ENCODE results near the gene KLHL42. TPM values are rescaled to one million over a fixed set of nuclear protein-coding genes. Genes with fewer than 3 reads are reported as not detected.
A peak's percentile ranks its signal among the peaks of the same experiment; 100 is the strongest.

The KLHL42 gene
- total and polyA plus RNA-seq, 2 of the 13 experiments (the other 11 are each of a cell fraction or from before 2014, with no cell fraction given) = 13.5 to 14.0 TPM

- intact Hi-C loops (cut with micrococcal nuclease; ENCODE audit: unreplicated experiment) = no loop called here
- H3K4me3 ChIP-seq (replicated peaks in 1 of 3; ENCODE audit: insufficient read depth in 1 of 3, low read depth in 2 of 3, low read length in 3 of 3) = peak overlapping the region in 1 of 3 experiments; percentile 36; a peak in 2 of 6 replicates
- ChIA-PET POLR2A (no interaction called here), CTCF (ENCODE audit: low intra/inter-chr PET ratio, low total read pairs) (no interaction called here)
- peak; percentile 59 for DNase-seq (ENCODE audit: low spot score)
- H3K4me2 ChIP-seq (ENCODE audit: low read depth, low read length) = peak overlapping the region; percentile 73
- no peaks in the 10 kb centered on the region for H3K36me3 ChIP-seq (replicated peaks in 1 of 2; ENCODE audit: control insufficient read depth in 1 of 2, insufficient read depth in 2 of 2, low read length in 2 of 2)
- H3K79me2 ChIP-seq (ENCODE audit: insufficient read depth, low read length) = no peaks in the 10 kb centered on the region
- H3K27me3 ChIP-seq (ENCODE audit: control insufficient read depth in 1 of 2, insufficient read depth in 2 of 2, low read length in 2 of 2) = peaks cover 0 to 1% of the 10 kb centered on the region in 2 experiments; a peak in 2 of 5 replicates
- H3K9ac ChIP-seq (ENCODE audit: insufficient read depth, low read depth, low read length) = no peak overlapping the region
- no TSS peak for BruUV-seq (replicated peaks)
- FAIRE-seq = peak; percentile 30
- ATAC-seq = peak; percentile 80
- H3K27ac ChIP-seq (ENCODE audit: extremely low read length, insufficient read depth, low read length) = no peak overlapping the region
- no peaks in the 10 kb centered on the region for H4K20me1 ChIP-seq (ENCODE audit: insufficient read depth, low read length)
- H3K9me3 ChIP-seq (ENCODE audit: low read length) = no peaks in the 10 kb centered on the region
- H3K4me1 ChIP-seq (ENCODE audit: insufficient read depth, low read length) = peaks cover 45% of the 10 kb centered on the region
- WGBS (ENCODE audit: low lambda C conversion rate) = 24% methylated on average over 7 of the region's 7 CpGs
- in situ Hi-C loops (cut with HindIII; ENCODE audit: extremely low pct_ligation_motif_present, low pct_unique_long_range_greater_than_20kb) = no loop called here
- H2AFZ ChIP-seq (ENCODE audit: low read length) = peak overlapping the region; percentile 67
- no peak for TF ChIP-seq ZBTB49 (CRISPR knock-in tag; IDR thresholded peaks at IDR 0.05; ENCODE audit: borderline replicate concordance)
- no peak for TF ChIP-seq SRSF4 (IDR thresholded peaks at IDR 0.05; ENCODE audit: low read depth, low read length, poor library complexity, severe bottlenecking)
- no peak for TF ChIP-seq ZNF543 (CRISPR knock-in tag; IDR thresholded peaks at IDR 0.05)
- TF ChIP-seq, protein P1, sequence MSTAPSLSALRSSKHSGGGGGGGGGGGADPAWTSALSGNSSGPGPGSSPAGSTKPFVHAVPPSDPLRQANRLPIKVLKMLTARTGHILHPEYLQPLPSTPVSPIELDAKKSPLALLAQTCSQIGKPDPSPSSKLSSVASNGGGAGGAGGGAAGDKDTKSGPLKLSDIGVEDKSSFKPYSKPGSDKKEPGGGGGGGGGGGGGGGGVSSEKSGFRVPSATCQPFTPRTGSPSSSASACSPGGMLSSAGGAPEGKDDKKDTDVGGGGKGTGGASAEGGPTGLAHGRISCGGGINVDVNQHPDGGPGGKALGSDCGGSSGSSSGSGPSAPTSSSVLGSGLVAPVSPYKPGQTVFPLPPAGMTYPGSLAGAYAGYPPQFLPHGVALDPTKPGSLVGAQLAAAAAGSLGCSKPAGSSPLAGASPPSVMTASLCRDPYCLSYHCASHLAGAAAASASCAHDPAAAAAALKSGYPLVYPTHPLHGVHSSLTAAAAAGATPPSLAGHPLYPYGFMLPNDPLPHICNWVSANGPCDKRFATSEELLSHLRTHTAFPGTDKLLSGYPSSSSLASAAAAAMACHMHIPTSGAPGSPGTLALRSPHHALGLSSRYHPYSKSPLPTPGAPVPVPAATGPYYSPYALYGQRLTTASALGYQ (CRISPR knock-in tag; IDR thresholded peaks at IDR 0.05) = no peak
- TF ChIP-seq, protein P2, sequence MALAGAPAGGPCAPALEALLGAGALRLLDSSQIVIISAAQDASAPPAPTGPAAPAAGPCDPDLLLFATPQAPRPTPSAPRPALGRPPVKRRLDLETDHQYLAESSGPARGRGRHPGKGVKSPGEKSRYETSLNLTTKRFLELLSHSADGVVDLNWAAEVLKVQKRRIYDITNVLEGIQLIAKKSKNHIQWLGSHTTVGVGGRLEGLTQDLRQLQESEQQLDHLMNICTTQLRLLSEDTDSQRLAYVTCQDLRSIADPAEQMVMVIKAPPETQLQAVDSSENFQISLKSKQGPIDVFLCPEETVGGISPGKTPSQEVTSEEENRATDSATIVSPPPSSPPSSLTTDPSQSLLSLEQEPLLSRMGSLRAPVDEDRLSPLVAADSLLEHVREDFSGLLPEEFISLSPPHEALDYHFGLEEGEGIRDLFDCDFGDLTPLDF (CRISPR knock-in tag; IDR thresholded peaks at IDR 0.05) = no peak
- no peak for TF ChIP-seq ZNF766 (CRISPR knock-in tag; IDR thresholded peaks at IDR 0.05; ENCODE audit: borderline replicate concordance)
- no peak for TF ChIP-seq ZNF292 (CRISPR knock-in tag; IDR thresholded peaks at IDR 0.05; ENCODE audit: borderline replicate concordance, low read depth)
- peak; percentile 30; the same call in 1 of the 2 replicates for TF ChIP-seq GABPB1 (CRISPR knock-in tag; IDR thresholded peaks at IDR 0.05)
- TF ChIP-seq JUND (CRISPR knock-in tag; IDR thresholded peaks at IDR 0.05) = 0 out of 2 replicates have a peak, but pooled peaks have one; percentile 25
- no peak for TF ChIP-seq ZNF577 (CRISPR knock-in tag; IDR thresholded peaks at IDR 0.05; ENCODE audit: borderline replicate concordance, low read depth)
- TF ChIP-seq ZNF350 (CRISPR knock-in tag; IDR thresholded peaks at IDR 0.05; ENCODE audit: borderline replicate concordance, low read depth) = 0 out of 2 replicates have a peak, but pooled peaks have one; percentile 28
- TF ChIP-seq, protein P3, sequence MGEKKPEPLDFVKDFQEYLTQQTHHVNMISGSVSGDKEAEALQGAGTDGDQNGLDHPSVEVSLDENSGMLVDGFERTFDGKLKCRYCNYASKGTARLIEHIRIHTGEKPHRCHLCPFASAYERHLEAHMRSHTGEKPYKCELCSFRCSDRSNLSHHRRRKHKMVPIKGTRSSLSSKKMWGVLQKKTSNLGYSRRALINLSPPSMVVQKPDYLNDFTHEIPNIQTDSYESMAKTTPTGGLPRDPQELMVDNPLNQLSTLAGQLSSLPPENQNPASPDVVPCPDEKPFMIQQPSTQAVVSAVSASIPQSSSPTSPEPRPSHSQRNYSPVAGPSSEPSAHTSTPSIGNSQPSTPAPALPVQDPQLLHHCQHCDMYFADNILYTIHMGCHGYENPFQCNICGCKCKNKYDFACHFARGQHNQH (CRISPR knock-in tag; IDR thresholded peaks at IDR 0.05) = peak; percentile 22; the same call in 1 of the 2 replicates
- no peak for TF ChIP-seq FOXA1 (IDR thresholded peaks at IDR 0.05)
- peak; percentile 84 for TF ChIP-seq FOXA1 (CRISPR knock-in tag; IDR thresholded peaks at IDR 0.05)
- TF ChIP-seq HDAC1 (CRISPR knock-in tag; IDR thresholded peaks at IDR 0.05) = no peak
- TF ChIP-seq FOXO1 (CRISPR knock-in tag; IDR thresholded peaks at IDR 0.05) = peak; percentile 70; the same call in 1 of the 2 replicates
- 0 out of 2 replicates have a peak, but pooled peaks have one; percentile 23 for TF ChIP-seq ZNF614 (CRISPR knock-in tag; IDR thresholded peaks at IDR 0.05; ENCODE audit: borderline replicate concordance)
- TF ChIP-seq MED1 (CRISPR knock-in tag; IDR thresholded peaks at IDR 0.05) = peak; percentile 80
These were observed 38.4 kb downstream of the KLHL42 start for GRCh38 chr12:27818401-27818918.
